ENCODE results near the gene MT1X. TPM values are rescaled to one million over a fixed set of nuclear protein-coding genes. Genes with fewer than 3 reads are reported as not detected.

Gene MT1X
- 269 to 464 TPM (median 369 TPM) in 5 replicates for total RNA-seq (2022; extraction: Qiagen RNA extraction; ENCODE audit: low read depth)

GRCh38 chr16:56681939-56682702 is at the start of gene MT1X:
MT1X (plus strand) TSS chr16:56682470; CDS start chr16:56682541, 71 bp downstream.

GRCh38 chr16:56637814-56638750 is 44.2 kb upstream of the MT1X start, which contains the start of gene MT1A:
MT1A (plus strand) TSS chr16:56638666; CDS start chr16:56638739, 73 bp downstream.

GRCh38 chr16:56651586-56651985 is 30.7 kb upstream of the MT1X start, which contains the start of gene MT1B:
MT1B (plus strand) TSS chr16:56651886; CDS start chr16:56651954, 68 bp downstream.

DNA sequence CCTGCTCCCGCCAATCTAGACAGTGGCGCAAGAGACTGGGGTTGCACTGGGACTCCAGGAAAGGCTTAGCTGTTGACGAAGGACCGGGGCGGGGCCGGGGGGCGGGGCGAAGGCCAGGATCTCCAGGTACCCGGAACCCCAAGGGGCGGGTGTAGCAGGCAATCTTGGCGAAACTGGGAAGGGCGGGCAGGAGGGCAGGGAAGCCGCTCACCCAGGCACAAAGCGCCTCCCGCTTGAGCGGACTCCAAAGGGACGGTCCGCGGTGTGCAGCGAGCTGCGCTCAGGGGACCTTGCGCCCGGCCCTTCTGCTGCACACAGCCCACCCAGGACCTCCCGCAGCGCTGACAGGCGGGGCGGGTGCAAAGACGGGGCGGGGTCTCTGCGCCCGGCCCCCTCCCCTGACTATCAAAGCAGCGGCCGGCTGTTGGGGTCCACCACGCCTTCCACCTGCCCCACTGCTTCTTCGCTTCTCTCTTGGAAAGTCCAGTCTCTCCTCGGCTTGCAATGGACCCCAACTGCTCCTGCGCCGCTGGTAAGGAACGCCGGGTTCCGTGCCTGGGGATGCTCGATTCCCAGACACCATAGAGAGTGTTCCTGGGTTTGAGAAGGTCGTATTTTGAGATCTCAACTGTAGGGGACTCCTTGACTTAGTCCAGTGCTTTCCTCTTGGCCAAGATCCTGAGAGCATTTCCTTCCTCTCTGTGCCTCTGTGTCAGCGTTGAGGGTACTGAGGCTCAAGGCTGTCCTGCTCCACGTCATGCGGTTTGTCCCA is 24.5 kb upstream of the MT1X start, which contains the start of gene MT1F:
TSS of gene MT1F (plus strand) at position 405 of the 772 bp plus-strand sequence. CDS start at position 505, 100 bp downstream.

GRCh38 chr16:56667581-56668571 is 14.4 kb upstream of the MT1X start, which contains the start of gene MT1G:
MT1G (minus strand) TSS chr16:56668065; CDS start chr16:56667993, 72 bp downstream.

GRCh38 chr16:56669005-56669839 is 13.0 kb upstream of the MT1X start, which contains the start of gene MT1H:
MT1H (plus strand) TSS chr16:56669814; CDS start chr16:56669885, 71 bp downstream.

GRCh38 chr16:56729735-56730662 is 47.7 kb downstream of the MT1X start, which contains the start of gene NUP93:
NUP93 (plus strand) TSS chr16:56730129; CDS start chr16:56748248, 18,119 bp downstream.

Other genes with a start within 250 kb of the MT1X start
- gene NUDT21, start 231.1 kb upstream of the MT1X start, total RNA-seq (2022; extraction: Qiagen RNA extraction; ENCODE audit: low read depth): 96.5 to 120 TPM (median 112 TPM) in 5 replicates
- gene OGFOD1, start 230.9 kb upstream of the MT1X start, total RNA-seq (2022; extraction: Qiagen RNA extraction; ENCODE audit: low read depth): 68.7 to 103 TPM (median 78.3 TPM) in 5 replicates
- gene BBS2, start 162.4 kb upstream of the MT1X start, total RNA-seq (2022; extraction: Qiagen RNA extraction; ENCODE audit: low read depth): 17.8 to 26.2 TPM (median 24.4 TPM) in 5 replicates
- not detected in 5 replicates for gene MT4, start 117.4 kb upstream of the MT1X start, total RNA-seq (2022; extraction: Qiagen RNA extraction; ENCODE audit: low read depth)
- gene MT3, start 92.9 kb upstream of the MT1X start, total RNA-seq (2022; extraction: Qiagen RNA extraction; ENCODE audit: low read depth): 0.64 to 0.68 TPM in 2 of 5 replicates, not detected in the others
- gene MT2A, start 73.9 kb upstream of the MT1X start, total RNA-seq (2022; extraction: Qiagen RNA extraction; ENCODE audit: low read depth): 867 to 1,542 TPM (median 1,146 TPM) in 5 replicates
- 0.34 TPM in 1 of 5 replicates, not detected in the others for gene MT1E, start 56.7 kb upstream of the MT1X start, total RNA-seq (2022; extraction: Qiagen RNA extraction; ENCODE audit: low read depth)
- gene MT1M, start 49.8 kb upstream of the MT1X start, total RNA-seq (2022; extraction: Qiagen RNA extraction; ENCODE audit: low read depth): not detected in 5 replicates
- 16.3 to 25.0 TPM (median 19.6 TPM) in 5 replicates for gene MT1A, start 43.8 kb upstream of the MT1X start, total RNA-seq (2022; extraction: Qiagen RNA extraction; ENCODE audit: low read depth)
- gene MT1B, start 30.6 kb upstream of the MT1X start, total RNA-seq (2022; extraction: Qiagen RNA extraction; ENCODE audit: low read depth): not detected in 5 replicates
- gene MT1F, start 24.5 kb upstream of the MT1X start, total RNA-seq (2022; extraction: Qiagen RNA extraction; ENCODE audit: low read depth): 10.7 to 22.0 TPM (median 14.6 TPM) in 5 replicates
- not detected in 5 replicates for gene MT1G, start 14.4 kb upstream of the MT1X start, total RNA-seq (2022; extraction: Qiagen RNA extraction; ENCODE audit: low read depth)
- gene MT1H, start 12.7 kb upstream of the MT1X start, total RNA-seq (2022; extraction: Qiagen RNA extraction; ENCODE audit: low read depth): not detected in 5 replicates
- gene NUP93, start 47.7 kb downstream of the MT1X start, total RNA-seq (2022; extraction: Qiagen RNA extraction; ENCODE audit: low read depth): 85.7 to 112 TPM (median 105 TPM) in 5 replicates
- gene SLC12A3, start 182.7 kb downstream of the MT1X start, total RNA-seq (2022; extraction: Qiagen RNA extraction; ENCODE audit: low read depth): not detected in 5 replicates
- gene HERPUD1, start 249.7 kb downstream of the MT1X start, total RNA-seq (2022; extraction: Qiagen RNA extraction; ENCODE audit: low read depth): 88.5 to 97.8 TPM (median 96.4 TPM) in 5 replicates